ENCODE data around the gene SMAD1.

The SMAD1 gene

GRCh38 chr4:145481164-145481941, at the start of gene SMAD1:
SMAD1 (plus strand) TSS chr4:145481853; CDS start chr4:145514614, 32,761 bp downstream.
- no peak for FAIRE-seq

GRCh38 chr4:145433684-145434083, 48.0 kb upstream of the SMAD1 start:
- no peak for FAIRE-seq

- no peak for FAIRE-seq
Measured at GRCh38 chr4:145435646-145436045, 46.0 kb upstream of the SMAD1 start.

- no peak for FAIRE-seq
Measured at GRCh38 chr4:145436114-145436513, 45.5 kb upstream of the SMAD1 start.

- no peak for FAIRE-seq
Measured at GRCh38 chr4:145436796-145437195, 44.9 kb upstream of the SMAD1 start.

- FAIRE-seq = no peak
Measured at GRCh38 chr4:145437466-145437865, 44.2 kb upstream of the SMAD1 start.

GRCh38 chr4:145438298-145438697, 43.4 kb upstream of the SMAD1 start:
- no peak for FAIRE-seq

GRCh38 chr4:145440292-145441007, 41.2 kb upstream of the SMAD1 start:
- FAIRE-seq = no peak

GRCh38 chr4:145446184-145446583, 35.5 kb upstream of the SMAD1 start:
- FAIRE-seq = no peak

- FAIRE-seq = no peak
Measured at GRCh38 chr4:145451895-145452294, 29.8 kb upstream of the SMAD1 start.

GRCh38 chr4:145452447-145453162, 29.0 kb upstream of the SMAD1 start:
- no peak for FAIRE-seq

GRCh38 chr4:145453163-145453520, 28.5 kb upstream of the SMAD1 start:
- FAIRE-seq = no peak

GRCh38 chr4:145473203-145473602, 8.4 kb upstream of the SMAD1 start:
- no peak for FAIRE-seq

GRCh38 chr4:145480257-145480656, 1.4 kb upstream of the SMAD1 start:
- no peak for FAIRE-seq

GRCh38 chr4:145481942-145482208, 222 bp downstream of the SMAD1 start:
- no peak for FAIRE-seq

GRCh38 chr4:145482209-145483037, 770 bp downstream of the SMAD1 start:
- no peak for FAIRE-seq

- FAIRE-seq = no peak
Measured at GRCh38 chr4:145483514-145483913, 1.9 kb downstream of the SMAD1 start.

- FAIRE-seq = no peak
Measured at GRCh38 chr4:145484225-145484846, 2.7 kb downstream of the SMAD1 start.

- no peak for FAIRE-seq
Measured at GRCh38 chr4:145485120-145485519, 3.5 kb downstream of the SMAD1 start.

- no peak for FAIRE-seq
Measured at GRCh38 chr4:145486603-145487002, 5.0 kb downstream of the SMAD1 start.

- FAIRE-seq = no peak
Measured at GRCh38 chr4:145487631-145488030, 6.0 kb downstream of the SMAD1 start.

- FAIRE-seq = no peak
Measured at GRCh38 chr4:145488310-145488709, 6.7 kb downstream of the SMAD1 start.

- no peak for FAIRE-seq
Measured at GRCh38 chr4:145489556-145489955, 7.9 kb downstream of the SMAD1 start.
